ENCODE data around the gene PINLYP.

Gene PINLYP

DNA sequence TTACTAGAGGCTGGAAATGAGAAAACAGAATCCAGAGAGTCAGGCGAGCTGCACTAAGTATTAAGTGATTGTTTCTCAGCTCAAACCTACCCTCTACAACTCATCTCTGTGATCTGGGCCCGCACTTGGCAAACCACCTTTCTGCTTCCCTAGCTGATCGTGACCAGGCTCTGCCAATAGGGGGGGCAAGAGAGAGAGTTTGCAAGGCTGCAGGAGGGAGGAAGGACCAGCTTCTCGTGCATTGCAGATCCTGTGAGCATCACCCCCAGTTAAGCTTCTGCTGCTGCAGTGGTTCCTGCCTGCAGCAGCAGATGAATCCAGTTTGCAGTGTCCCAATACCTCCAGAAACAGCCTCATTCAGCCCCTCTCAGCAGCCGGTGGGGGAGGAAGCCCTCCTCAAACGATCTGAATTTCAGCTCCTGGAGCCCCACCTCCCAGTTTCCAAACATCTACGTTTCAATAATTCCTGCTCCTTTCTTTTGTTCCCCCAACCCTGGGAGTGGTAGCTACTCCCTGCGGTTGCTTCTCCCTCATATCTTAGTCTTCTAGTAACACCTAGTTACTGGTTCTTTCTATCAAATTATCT, 20.3 kb upstream of the PINLYP start:
- DNase-seq: peak; percentile 54 to 73
- no peaks in the 10 kb centered on the region for H3K79me2 ChIP-seq (ENCODE audit: control insufficient read depth, insufficient read depth, low read length, poor library complexity)
- H3K14ac ChIP-seq (ENCODE audit: low read length): no peak overlapping the region
- H4K91ac ChIP-seq (ENCODE audit: low read depth, low read length): no peak overlapping the region
- no peaks in the 10 kb centered on the region for H3K9me3 ChIP-seq (ENCODE audit: insufficient read depth, low read depth, low read length)
- no peak overlapping the region for H4K12ac ChIP-seq (ENCODE audit: low read depth, low read length)
- H3K4me1 ChIP-seq (ENCODE audit: control insufficient read depth in 1 of 2, insufficient read depth in 2 of 2, low read length in 2 of 2): no peaks in the 10 kb centered on the region
- no peak overlapping the region for H2AK5ac ChIP-seq (ENCODE audit: low read length)
- H3K18ac ChIP-seq (ENCODE audit: low read length): no peak overlapping the region
- H3K27me3 ChIP-seq (ENCODE audit: insufficient read depth, low read length): no peaks in the 10 kb centered on the region
- no peak overlapping the region for H3K9ac ChIP-seq (ENCODE audit: low read length)
- no peak overlapping the region for H2BK12ac ChIP-seq (ENCODE audit: low read length)
- H3K27ac ChIP-seq (ENCODE audit: low read depth, low read length): no peak overlapping the region
- H2BK120ac ChIP-seq (ENCODE audit: insufficient read depth, low read length, poor library complexity): no peak overlapping the region
- no peak overlapping the region for H4K8ac ChIP-seq (ENCODE audit: low read depth, low read length)
- H2BK5ac ChIP-seq (ENCODE audit: low read depth, low read length, poor library complexity): no peak overlapping the region
- H3K4me3 ChIP-seq (ENCODE audit: low read depth, low read length): no peak overlapping the region
- WGBS (ENCODE audit: extremely low coverage, insufficient coverage, insufficient read length): no CpG with 5 or more reads among the region's 8 CpGs
- no peak overlapping the region for H3K23ac ChIP-seq (ENCODE audit: low read length)
- H3K79me1 ChIP-seq (ENCODE audit: low read length): no peaks in the 10 kb centered on the region
- H3K4ac ChIP-seq (ENCODE audit: low read depth, low read length): no peak overlapping the region
- H3K4me2 ChIP-seq (ENCODE audit: low read length): no peak overlapping the region
- H2AFZ ChIP-seq (ENCODE audit: insufficient read depth, low read length, poor library complexity): no peak overlapping the region
- peaks cover 46 to 51% of the 10 kb centered on the region in 2 experiments for H3K36me3 ChIP-seq (ENCODE audit: control insufficient read depth in 1 of 2, insufficient read depth in 2 of 2, low read length in 2 of 2)

DNA sequence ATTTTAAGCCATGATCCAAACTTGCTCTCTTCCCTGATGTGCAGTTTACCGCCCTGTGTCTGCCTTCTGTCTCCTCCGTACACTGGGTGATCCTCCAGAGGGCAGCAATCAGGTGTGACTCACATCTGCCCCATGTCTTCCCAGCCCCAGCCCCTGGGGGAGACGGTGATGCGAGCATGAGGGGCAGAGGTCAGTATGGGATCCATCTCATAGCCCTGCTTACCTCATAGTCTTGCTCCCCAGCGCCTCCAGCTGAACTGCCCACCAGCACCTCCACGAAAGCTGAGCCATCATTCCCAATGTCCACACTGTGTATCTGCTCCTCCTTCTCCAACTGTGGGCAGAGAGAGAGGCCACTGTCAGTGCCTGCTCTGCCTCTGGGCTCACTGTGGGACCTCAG, 14.9 kb upstream of the PINLYP start:
- Histone ChIP-seq H2BK12ac (ENCODE audit: low read length) (no peak overlapping the region), H3K4ac (ENCODE audit: low read depth, low read length) (no peak overlapping the region), H4K8ac (ENCODE audit: low read depth, low read length) (no peak overlapping the region), H4K91ac (ENCODE audit: low read depth, low read length) (no peak overlapping the region), H3K79me2 (ENCODE audit: control insufficient read depth, insufficient read depth, low read length, poor library complexity) (no peaks in the 10 kb centered on the region), H3K36me3 (ENCODE audit: control insufficient read depth in 1 of 2, insufficient read depth in 2 of 2, low read length in 2 of 2) (peaks cover 25 to 39% of the 10 kb centered on the region in 2 experiments), H3K4me3 (ENCODE audit: low read depth, low read length) (no peak overlapping the region), H3K79me1 (ENCODE audit: low read length) (no peaks in the 10 kb centered on the region), H3K27ac (ENCODE audit: low read depth, low read length) (no peak overlapping the region), H3K4me1 (ENCODE audit: control insufficient read depth in 1 of 2, insufficient read depth in 2 of 2, low read length in 2 of 2) (no peaks in the 10 kb centered on the region), H2AFZ (ENCODE audit: insufficient read depth, low read length, poor library complexity) (no peak overlapping the region), H3K14ac (ENCODE audit: low read length) (no peak overlapping the region), H4K12ac (ENCODE audit: low read depth, low read length) (no peak overlapping the region), H3K18ac (ENCODE audit: low read length) (no peak overlapping the region), H3K23ac (ENCODE audit: low read length) (no peak overlapping the region), H3K9ac (ENCODE audit: low read length) (no peak overlapping the region), H2AK5ac (ENCODE audit: low read length) (no peak overlapping the region), H2BK120ac (ENCODE audit: insufficient read depth, low read length, poor library complexity) (no peak overlapping the region), H3K4me2 (ENCODE audit: low read length) (no peak overlapping the region), H2BK5ac (ENCODE audit: low read depth, low read length, poor library complexity) (no peak overlapping the region), H3K9me3 (ENCODE audit: insufficient read depth, low read depth, low read length) (no peaks in the 10 kb centered on the region), H3K27me3 (ENCODE audit: insufficient read depth, low read length) (no peaks in the 10 kb centered on the region)
- DNase-seq: no peak
- no CpG with 5 or more reads among the region's 6 CpGs for WGBS (ENCODE audit: extremely low coverage, insufficient coverage, insufficient read length)

- Histone ChIP-seq H3K27me3 (ENCODE audit: insufficient read depth, low read length) (no peaks in the 10 kb centered on the region), H4K8ac (ENCODE audit: low read depth, low read length) (no peak overlapping the region), H2BK12ac (ENCODE audit: low read length) (no peak overlapping the region), H3K4me1 (ENCODE audit: control insufficient read depth in 1 of 2, insufficient read depth in 2 of 2, low read length in 2 of 2) (no peaks in the 10 kb centered on the region), H4K12ac (ENCODE audit: low read depth, low read length) (no peak overlapping the region), H3K79me1 (ENCODE audit: low read length) (no peaks in the 10 kb centered on the region), H3K9ac (ENCODE audit: low read length) (no peak overlapping the region), H3K23ac (ENCODE audit: low read length) (no peak overlapping the region), H2AK5ac (ENCODE audit: low read length) (no peak overlapping the region), H3K36me3 (ENCODE audit: control insufficient read depth in 1 of 2, insufficient read depth in 2 of 2, low read length in 2 of 2) (peaks cover 25 to 33% of the 10 kb centered on the region in 2 experiments), H3K79me2 (ENCODE audit: control insufficient read depth, insufficient read depth, low read length, poor library complexity) (no peaks in the 10 kb centered on the region), H2BK5ac (ENCODE audit: low read depth, low read length, poor library complexity) (no peak overlapping the region), H3K4me3 (ENCODE audit: low read depth, low read length) (no peak overlapping the region), H3K27ac (ENCODE audit: low read depth, low read length) (no peak overlapping the region), H3K14ac (ENCODE audit: low read length) (no peak overlapping the region), H3K4ac (ENCODE audit: low read depth, low read length) (no peak overlapping the region), H3K4me2 (ENCODE audit: low read length) (no peak overlapping the region), H4K91ac (ENCODE audit: low read depth, low read length) (no peak overlapping the region), H3K9me3 (ENCODE audit: insufficient read depth, low read depth, low read length) (no peaks in the 10 kb centered on the region), H2BK120ac (ENCODE audit: insufficient read depth, low read length, poor library complexity) (no peak overlapping the region), H2AFZ (ENCODE audit: insufficient read depth, low read length, poor library complexity) (no peak overlapping the region), H3K18ac (ENCODE audit: low read length) (no peak overlapping the region)
- DNase-seq: peak; percentile 74 to 81
- no CpG with 5 or more reads among the region's 12 CpGs for WGBS (ENCODE audit: extremely low coverage, insufficient coverage, insufficient read length)
These were observed 14.2 kb upstream of the PINLYP start for GRCh38 chr19:43561139-43561970.

DNA sequence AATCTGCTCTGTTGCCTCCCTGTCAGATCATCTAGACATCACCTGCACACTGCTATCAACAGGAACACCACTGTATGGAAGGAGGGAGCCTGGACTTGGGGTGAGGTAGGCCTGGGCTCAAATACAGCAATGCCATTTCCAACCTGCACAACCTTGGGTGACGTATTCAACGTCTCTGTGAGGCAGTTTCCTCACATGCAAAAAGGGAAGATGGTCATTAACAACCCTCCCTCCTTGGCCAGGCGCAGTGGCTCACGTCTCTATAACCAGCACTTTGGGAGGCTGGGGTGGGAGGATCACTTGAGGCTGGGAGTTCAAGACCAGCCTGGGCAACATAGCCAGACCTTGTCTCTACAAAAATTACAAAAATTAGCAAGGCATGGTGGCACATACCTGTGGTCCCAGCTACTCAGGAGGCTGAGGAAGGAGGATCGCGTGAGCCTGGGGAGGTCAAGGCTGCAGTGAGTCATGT, 13.3 kb upstream of the PINLYP start:
- no peaks in the 10 kb centered on the region for H3K9me3 ChIP-seq (ENCODE audit: insufficient read depth, low read depth, low read length)
- no peaks in the 10 kb centered on the region for H3K27me3 ChIP-seq (ENCODE audit: insufficient read depth, low read length)
- no peak for DNase-seq
- no peak overlapping the region for H2BK12ac ChIP-seq (ENCODE audit: low read length)
- no peak overlapping the region for H3K18ac ChIP-seq (ENCODE audit: low read length)
- H3K36me3 ChIP-seq (ENCODE audit: control insufficient read depth in 1 of 2, insufficient read depth in 2 of 2, low read length in 2 of 2): peaks cover 25 to 32% of the 10 kb centered on the region in 2 experiments
- no peaks in the 10 kb centered on the region for H3K79me2 ChIP-seq (ENCODE audit: control insufficient read depth, insufficient read depth, low read length, poor library complexity)
- no peak overlapping the region for H3K23ac ChIP-seq (ENCODE audit: low read length)
- no peak overlapping the region for H2AFZ ChIP-seq (ENCODE audit: insufficient read depth, low read length, poor library complexity)
- H4K91ac ChIP-seq (ENCODE audit: low read depth, low read length): no peak overlapping the region
- H2BK5ac ChIP-seq (ENCODE audit: low read depth, low read length, poor library complexity): no peak overlapping the region
- no peak overlapping the region for H3K14ac ChIP-seq (ENCODE audit: low read length)
- H3K27ac ChIP-seq (ENCODE audit: low read depth, low read length): no peak overlapping the region
- no peak overlapping the region for H4K8ac ChIP-seq (ENCODE audit: low read depth, low read length)
- no peak overlapping the region for H2BK120ac ChIP-seq (ENCODE audit: insufficient read depth, low read length, poor library complexity)
- H3K4ac ChIP-seq (ENCODE audit: low read depth, low read length): no peak overlapping the region
- no peak overlapping the region for H3K9ac ChIP-seq (ENCODE audit: low read length)
- H3K79me1 ChIP-seq (ENCODE audit: low read length): no peaks in the 10 kb centered on the region
- no peak overlapping the region for H3K4me3 ChIP-seq (ENCODE audit: low read depth, low read length)
- WGBS (ENCODE audit: extremely low coverage, insufficient coverage, insufficient read length): no CpG with 5 or more reads among the region's 6 CpGs
- no peak overlapping the region for H4K12ac ChIP-seq (ENCODE audit: low read depth, low read length)
- H3K4me2 ChIP-seq (ENCODE audit: low read length): no peak overlapping the region
- no peaks in the 10 kb centered on the region for H3K4me1 ChIP-seq (ENCODE audit: control insufficient read depth in 1 of 2, insufficient read depth in 2 of 2, low read length in 2 of 2)
- no peak overlapping the region for H2AK5ac ChIP-seq (ENCODE audit: low read length)

All from trophoblast cell (in vitro differentiated cells and primary cell).